ENCODE results near the gene EFS. TPM values are rescaled to one million over a fixed set of nuclear protein-coding genes. Genes with fewer than 3 reads are reported as not detected.

The EFS gene
- total and polyA plus RNA-seq, 3 donors from 2014 or later = 7.6 to 10.5 (median 10.3) TPM

DNA sequence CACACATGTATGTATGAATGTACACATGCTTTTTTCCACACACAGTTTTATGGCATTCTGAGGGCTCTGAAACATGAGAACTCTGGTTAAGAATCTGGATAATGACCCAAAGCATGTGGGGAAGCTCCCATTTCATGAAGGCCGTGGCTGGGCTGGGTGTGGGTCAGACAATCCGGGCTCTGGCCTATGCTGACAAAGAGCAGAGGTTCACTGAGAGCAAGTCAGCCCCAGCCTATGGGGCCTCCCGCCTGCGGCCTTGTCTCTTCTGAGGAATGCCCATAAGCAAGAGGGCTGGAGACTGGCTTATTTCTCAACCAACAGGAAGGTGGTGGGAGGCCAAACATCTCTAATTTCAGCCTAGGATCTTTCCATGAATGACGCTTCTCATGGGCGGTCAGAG is 34.6 kb upstream of the EFS start:
- no peak overlapping the region for H3K27ac ChIP-seq
- no peaks in the 10 kb centered on the region for H3K36me3 ChIP-seq (ENCODE audit: low read depth, missing control alignments)
- intact Hi-C loops (cut with DNase I; ENCODE audit: low total_unique reads) = no loop called here
- DNase-seq = no peak
- no peaks in the 10 kb centered on the region for H3K27me3 ChIP-seq
- TF ChIP-seq, protein P1, sequence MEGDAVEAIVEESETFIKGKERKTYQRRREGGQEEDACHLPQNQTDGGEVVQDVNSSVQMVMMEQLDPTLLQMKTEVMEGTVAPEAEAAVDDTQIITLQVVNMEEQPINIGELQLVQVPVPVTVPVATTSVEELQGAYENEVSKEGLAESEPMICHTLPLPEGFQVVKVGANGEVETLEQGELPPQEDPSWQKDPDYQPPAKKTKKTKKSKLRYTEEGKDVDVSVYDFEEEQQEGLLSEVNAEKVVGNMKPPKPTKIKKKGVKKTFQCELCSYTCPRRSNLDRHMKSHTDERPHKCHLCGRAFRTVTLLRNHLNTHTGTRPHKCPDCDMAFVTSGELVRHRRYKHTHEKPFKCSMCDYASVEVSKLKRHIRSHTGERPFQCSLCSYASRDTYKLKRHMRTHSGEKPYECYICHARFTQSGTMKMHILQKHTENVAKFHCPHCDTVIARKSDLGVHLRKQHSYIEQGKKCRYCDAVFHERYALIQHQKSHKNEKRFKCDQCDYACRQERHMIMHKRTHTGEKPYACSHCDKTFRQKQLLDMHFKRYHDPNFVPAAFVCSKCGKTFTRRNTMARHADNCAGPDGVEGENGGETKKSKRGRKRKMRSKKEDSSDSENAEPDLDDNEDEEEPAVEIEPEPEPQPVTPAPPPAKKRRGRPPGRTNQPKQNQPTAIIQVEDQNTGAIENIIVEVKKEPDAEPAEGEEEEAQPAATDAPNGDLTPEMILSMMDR (IDR thresholded peaks at IDR 0.05) = no peak
- no peak for TF ChIP-seq POLR2A (IDR thresholded peaks at IDR 0.05)
- 90 to 92% methylated on average over 6 of the region's 6 CpGs for WGBS, 2 donors
- no peak overlapping the region for H3K4me3 ChIP-seq
- H3K9me3 ChIP-seq = no peaks in the 10 kb centered on the region
- H3K4me1 ChIP-seq = no peaks in the 10 kb centered on the region

GRCh38 chr14:23399136-23399535 is 34.2 kb upstream of the EFS start:
- 87 to 88% methylated on average over 3 of the region's 3 CpGs for WGBS, 2 donors
- Histone ChIP-seq H3K27me3 (no peaks in the 10 kb centered on the region), H3K9me3 (no peaks in the 10 kb centered on the region), H3K27ac (no peak overlapping the region), H3K36me3 (ENCODE audit: low read depth, missing control alignments) (no peaks in the 10 kb centered on the region), H3K4me1 (no peaks in the 10 kb centered on the region), H3K4me3 (no peak overlapping the region)
- TF ChIP-seq POLR2A (IDR thresholded peaks at IDR 0.05) = no peak
- TF ChIP-seq, protein P1 (IDR thresholded peaks at IDR 0.05) = no peak
- intact Hi-C loops (cut with DNase I; ENCODE audit: low total_unique reads) = no loop called here
- DNase-seq = no peak

GRCh38 chr14:23398348-23398747 is 33.4 kb upstream of the EFS start:
- Histone ChIP-seq H3K9me3 (no peaks in the 10 kb centered on the region), H3K36me3 (ENCODE audit: low read depth, missing control alignments) (no peaks in the 10 kb centered on the region), H3K4me1 (no peaks in the 10 kb centered on the region), H3K4me3 (no peak overlapping the region), H3K27ac (no peak overlapping the region), H3K27me3 (no peaks in the 10 kb centered on the region)
- intact Hi-C loops (cut with DNase I; ENCODE audit: low total_unique reads) = no loop called here
- WGBS, 2 donors = 73 to 88% methylated on average over 4 of the region's 4 CpGs
- TF ChIP-seq, protein P1 (IDR thresholded peaks at IDR 0.05) = no peak
- TF ChIP-seq POLR2A (IDR thresholded peaks at IDR 0.05) = no peak
- no peak for DNase-seq

GRCh38 chr14:23396781-23397407 is 31.9 kb upstream of the EFS start:
- DNase-seq = no peak
- intact Hi-C loops (cut with DNase I; ENCODE audit: low total_unique reads) = no loop called here
- TF ChIP-seq, protein P1 (IDR thresholded peaks at IDR 0.05) = no peak
- no peak for TF ChIP-seq POLR2A (IDR thresholded peaks at IDR 0.05)
- Histone ChIP-seq H3K36me3 (ENCODE audit: low read depth, missing control alignments) (no peaks in the 10 kb centered on the region), H3K4me3 (no peak overlapping the region), H3K9me3 (no peaks in the 10 kb centered on the region), H3K27ac (no peak overlapping the region), H3K4me1 (no peaks in the 10 kb centered on the region), H3K27me3 (no peaks in the 10 kb centered on the region)
- WGBS, 2 donors = 94 to 97% methylated on average over 4 to 10 of the region's 10 CpGs

DNA sequence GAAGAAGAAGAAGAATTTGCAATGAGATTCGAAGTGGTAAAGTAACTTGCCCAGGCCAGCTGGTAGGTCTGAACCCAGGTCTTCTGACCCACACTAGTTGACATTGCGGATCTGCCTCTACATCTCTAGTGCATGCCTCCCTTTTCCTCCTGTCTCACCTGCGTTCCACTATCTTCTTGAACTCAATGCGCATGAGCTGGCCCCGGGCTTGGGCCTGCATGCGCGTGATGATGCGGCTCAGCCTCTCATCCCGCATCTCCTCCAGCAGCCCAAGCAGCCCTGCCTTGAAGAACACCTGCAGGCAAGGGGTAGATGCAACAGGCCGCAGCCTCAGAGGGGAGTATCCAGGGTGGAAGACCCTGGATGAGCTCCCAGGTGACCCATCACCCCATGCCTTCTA is 31.2 kb upstream of the EFS start:
- no peaks in the 10 kb centered on the region for H3K36me3 ChIP-seq (ENCODE audit: low read depth, missing control alignments)
- WGBS, 2 donors = 92 to 93% methylated on average over 10 of the region's 10 CpGs
- no peaks in the 10 kb centered on the region for H3K9me3 ChIP-seq
- H3K27ac ChIP-seq = no peak overlapping the region
- H3K4me1 ChIP-seq = no peaks in the 10 kb centered on the region
- intact Hi-C loops (cut with DNase I; ENCODE audit: low total_unique reads) = no loop called here
- H3K4me3 ChIP-seq = no peak overlapping the region
- TF ChIP-seq POLR2A (IDR thresholded peaks at IDR 0.05) = no peak
- TF ChIP-seq, protein P1 (IDR thresholded peaks at IDR 0.05) = no peak
- H3K27me3 ChIP-seq = no peaks in the 10 kb centered on the region
- no peak for DNase-seq

Measured in testis (tissue), 3 donors.